B cell (primary cell): ENCODE measurements around the gene TMEM108.

Experiments used
- CTCF ChIP-seq: fragments of 200-600 bp; IDR thresholded peaks from one replicate; pipeline ENCODE4 v1.8.0; 2022; ENCODE audit warnings: antibody characterized with exemption, mild to moderate bottlenecking
- EZH2 ChIP-seq: IDR thresholded peaks from 2 replicates; pipeline ENCODE4 v1.6.1; 2012; ENCODE audit warnings: borderline replicate concordance, low read depth, mild to moderate bottlenecking, moderate library complexity, low read length; ENCODE audit not compliant: insufficient read depth, poor library complexity, severe bottlenecking

- TF ChIP-seq CTCF: no peak
- no peak for TF ChIP-seq EZH2
Measured at GRCh38 chr3:133374708-133375402, 336.7 kb downstream of the TMEM108 start.
